K562 (cell line): ENCODE results near the gene GHRL. TPM values are rescaled to one million over a fixed set of nuclear protein-coding genes. Genes with fewer than 3 reads are reported as not detected.
A peak's percentile ranks its signal among the peaks of the same experiment; 100 is the strongest.

Source experiments
- CAMTA2 ChIP-seq: fragments of 250-450 bp; sonication (Bioruptor Pico); conservative IDR thresholded peaks from 2 replicates; pipeline ENCODE4 v1.5.1; 2022
- CHCHD3 ChIP-seq: fragments of 250-450 bp; sonication (Bioruptor Pico); IDR thresholded peaks from 2 replicates; pipeline ENCODE4 v2.1.2; 2022; ENCODE audit warnings: mild to moderate bottlenecking
- CHD4 ChIP-seq: fragments of 200-600 bp; sonication (generic); IDR thresholded peaks from 3 replicates; pipeline ENCODE4 v1.6.1; 2012; ENCODE audit warnings: low read depth, mild to moderate bottlenecking, mixed read lengths, low read length, inconsistent platforms; ENCODE audit not compliant: insufficient read depth, insufficient replicate concordance, poor library complexity, severe bottlenecking
- GABPB1 ChIP-seq: sonication (generic); formaldehyde crosslinking; IDR thresholded peaks from 2 replicates; pipeline ENCODE4 v1.8.0; 2022; ENCODE audit warnings: mild to moderate bottlenecking, missing genetic modification reagents
- HEY1 ChIP-seq: fragments of 250-450 bp; sonication (Bioruptor Pico); IDR thresholded peaks from 2 replicates; pipeline ENCODE4 v1.5.0; 2020; ENCODE audit warnings: mild to moderate bottlenecking, moderate library complexity, borderline replicate concordance
- HNRNPLL ChIP-seq: fragments of 200-400 bp; formaldehyde crosslinking; IDR thresholded peaks from 2 replicates; pipeline ENCODE4 v1.6.1; 2017; ENCODE audit warnings: low read length, low read depth, mild to moderate bottlenecking; ENCODE audit not compliant: poor library complexity, severe bottlenecking
- MECOM ChIP-seq: fragments of 250-450 bp; sonication (Bioruptor Pico); IDR thresholded peaks from 2 replicates; pipeline ENCODE4 v1.8.0; 2022; ENCODE audit warnings: inconsistent platforms
- NCOA2 ChIP-seq, 2 experiments: fragments of 450-650 bp; IDR thresholded peaks; 2 replicates each; pipeline ENCODE4 v1.6.1; 2018; ENCODE audit warnings: mild to moderate bottlenecking in 2 of 2, moderate library complexity in 1 of 2; ENCODE audit not compliant: partially characterized antibody in 2 of 2
- NFATC3 ChIP-seq: fragments of 450-650 bp; IDR thresholded peaks from 2 replicates; pipeline ENCODE4 v1.6.1; 2017; ENCODE audit warnings: mild to moderate bottlenecking
- OTX1 ChIP-seq: fragments of 450-650 bp; formaldehyde crosslinking; IDR thresholded peaks from 2 replicates; pipeline ENCODE4 v1.4.0; 2022; ENCODE audit warnings: mild to moderate bottlenecking
- TOE1 ChIP-seq, 2 experiments: fragments of 450-650 bp in 1 of 2; sonication (generic) in 1 of 2; formaldehyde crosslinking in 1 of 2; IDR thresholded peaks; 2 replicates each; pipeline versions ENCODE4 v1.7.1 to v1.8.0; 2016 to 2022; ENCODE audit warnings: borderline replicate concordance in 2 of 2, mild to moderate bottlenecking in 2 of 2, antibody characterized with exemption in 1 of 2, inconsistent platforms in 1 of 2, low read depth in 1 of 2, missing genetic modification reagents in 1 of 2, moderate library complexity in 1 of 2
- ZNF316 ChIP-seq: fragments of 450-650 bp; IDR thresholded peaks from 2 replicates; pipeline ENCODE4 v1.6.1; 2016
- polyA plus RNA-seq, 8 experiments: library from polyadenylated mRNA; depleted of rRNA in 4 of 8; stranded (reverse) in 5 of 8; unstranded in 3 of 8; fragments of >200 nt; fragmentation: Nextera tagmentation in 2 of 8; fragmentation: Illumina TruSeq in 1 of 8; extraction: Ambion mirVana in 2 of 8; extraction: Trizol in 1 of 8; gene quantifications; 2 replicates each; pipeline versions ENCODE4 v1.2.1 to v1.2.3, GENCODE V29; 2011 to 2014; ENCODE audit warnings: inconsistent platforms in 1 of 8, missing spikeins in 1 of 8
- total RNA-seq, 7 experiments: library from RNA; depleted of rRNA in 6 of 7; stranded (reverse); fragments of >200 nt in 6 of 7; fragmentation: Illumina TruSeq in 2 of 7; extraction: Trizol in 2 of 7; gene quantifications; 2 replicates each; pipeline versions ENCODE4 v1.2.1 to v1.2.3, GENCODE V29; 2011 to 2021; ENCODE audit warnings: low replicate concordance in 1 of 7
- TF ChIP-seq, protein P1 (sequence below): fragments of 250-450 bp; sonication (Bioruptor Pico); IDR thresholded peaks from 2 replicates; pipeline ENCODE4 v1.5.0; 2020; ENCODE audit warnings: mild to moderate bottlenecking, borderline replicate concordance
- TF ChIP-seq, protein P2 (sequence below), 2 experiments: fragments of 450-650 bp in 1 of 2; sonication (generic) in 1 of 2; formaldehyde crosslinking; conservative IDR thresholded peaks; 2 replicates each; pipeline versions ENCODE4 v1.4.0 to v1.8.1; 2020 to 2022; ENCODE audit warnings: mild to moderate bottlenecking in 1 of 2, missing genetic modification reagents in 1 of 2
- TF ChIP-seq, protein P3 (sequence below): sonication (generic); formaldehyde crosslinking; IDR thresholded peaks from 2 replicates; pipeline ENCODE4 v1.9.0; 2022; ENCODE audit warnings: mild to moderate bottlenecking, missing genetic modification reagents
- TF ChIP-seq, protein P4 (sequence below): sonication (generic); formaldehyde crosslinking; IDR thresholded peaks from 2 replicates; pipeline ENCODE4 v1.8.0; 2023; ENCODE audit warnings: mild to moderate bottlenecking, missing genetic modification reagents
- TF ChIP-seq, protein P5 (sequence below): sonication (generic); formaldehyde crosslinking; IDR thresholded peaks from 2 replicates; pipeline ENCODE4 v1.8.0; 2022; ENCODE audit warnings: mild to moderate bottlenecking, missing genetic modification reagents

GHRL gene
- total and polyA plus RNA-seq, 9 of the 15 experiments (the other 6 are each of a cell fraction or from before 2014, with no cell fraction given), result 0.08 to 0.29 (median 0.15) TPM; not detected in 5

DNA sequence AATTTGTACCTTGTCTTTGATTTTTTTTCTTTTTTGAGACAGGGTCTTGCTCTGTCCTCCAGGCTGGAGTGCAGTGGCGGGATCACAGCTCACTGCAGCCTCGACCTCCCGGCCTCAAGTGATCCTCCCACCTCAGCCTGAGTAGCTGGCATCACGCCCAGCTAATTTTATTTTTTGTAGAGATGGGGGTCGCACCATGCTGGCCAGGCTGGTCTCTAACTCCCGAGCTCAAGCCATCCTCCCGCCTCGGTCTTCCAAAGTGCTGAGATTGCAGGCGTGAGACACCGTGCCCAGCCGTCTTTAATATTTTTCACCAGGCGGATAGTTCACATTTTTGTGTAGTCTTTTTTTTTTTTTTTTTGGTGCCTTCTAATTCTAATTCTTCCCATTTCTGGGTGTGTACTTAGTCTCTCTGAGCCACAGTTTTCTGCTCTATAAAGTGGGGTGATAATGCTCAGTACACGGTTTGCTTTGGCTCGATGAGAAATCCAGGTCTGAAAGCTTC lies 45.0 kb downstream of the GHRL start (continued):
- TF ChIP-seq, protein P1, sequence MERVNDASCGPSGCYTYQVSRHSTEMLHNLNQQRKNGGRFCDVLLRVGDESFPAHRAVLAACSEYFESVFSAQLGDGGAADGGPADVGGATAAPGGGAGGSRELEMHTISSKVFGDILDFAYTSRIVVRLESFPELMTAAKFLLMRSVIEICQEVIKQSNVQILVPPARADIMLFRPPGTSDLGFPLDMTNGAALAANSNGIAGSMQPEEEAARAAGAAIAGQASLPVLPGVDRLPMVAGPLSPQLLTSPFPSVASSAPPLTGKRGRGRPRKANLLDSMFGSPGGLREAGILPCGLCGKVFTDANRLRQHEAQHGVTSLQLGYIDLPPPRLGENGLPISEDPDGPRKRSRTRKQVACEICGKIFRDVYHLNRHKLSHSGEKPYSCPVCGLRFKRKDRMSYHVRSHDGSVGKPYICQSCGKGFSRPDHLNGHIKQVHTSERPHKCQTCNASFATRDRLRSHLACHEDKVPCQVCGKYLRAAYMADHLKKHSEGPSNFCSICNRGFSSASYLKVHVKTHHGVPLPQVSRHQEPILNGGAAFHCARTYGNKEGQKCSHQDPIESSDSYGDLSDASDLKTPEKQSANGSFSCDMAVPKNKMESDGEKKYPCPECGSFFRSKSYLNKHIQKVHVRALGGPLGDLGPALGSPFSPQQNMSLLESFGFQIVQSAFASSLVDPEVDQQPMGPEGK, result no peak
- TF ChIP-seq GABPB1 (CRISPR knock-in tag) (no peak), CHD4 (peak; percentile 79), HNRNPLL (no peak), TOE1 (IDR thresholded peaks at IDR 0.05; ENCODE audit: borderline replicate concordance) (0 out of 2 replicates have a peak, but pooled peaks have one; percentile 59), TOE1 (CRISPR knock-in tag; IDR thresholded peaks at IDR 0.05; ENCODE audit: borderline replicate concordance, low read depth) (no peak), CHCHD3 (CRISPR knock-in tag) (no peak), MECOM (CRISPR knock-in tag) (peak; percentile 57; the same call in 1 of the 2 replicates), HEY1 (no peak), NFATC3 (no peak), NCOA2 (IDR thresholded peaks at IDR 0.05; ENCODE audit: partially characterized antibody in 2 of 2) (no peak), CAMTA2 (CRISPR knock-in tag) (no peak), ZNF316 (peak; percentile 27; the same call in 1 of the 2 replicates), OTX1 (CRISPR knock-in tag) (no peak)
- TF ChIP-seq, protein P2, sequence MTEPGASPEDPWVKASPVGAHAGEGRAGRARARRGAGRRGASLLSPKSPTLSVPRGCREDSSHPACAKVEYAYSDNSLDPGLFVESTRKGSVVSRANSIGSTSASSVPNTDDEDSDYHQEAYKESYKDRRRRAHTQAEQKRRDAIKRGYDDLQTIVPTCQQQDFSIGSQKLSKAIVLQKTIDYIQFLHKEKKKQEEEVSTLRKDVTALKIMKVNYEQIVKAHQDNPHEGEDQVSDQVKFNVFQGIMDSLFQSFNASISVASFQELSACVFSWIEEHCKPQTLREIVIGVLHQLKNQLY (CRISPR knock-in tag; conservative IDR thresholded peaks at IDR 0.05), result 0 out of 4 replicates have a peak, but pooled peaks of 1 of the 2 experiments have one; percentile 11
- TF ChIP-seq, protein P3, sequence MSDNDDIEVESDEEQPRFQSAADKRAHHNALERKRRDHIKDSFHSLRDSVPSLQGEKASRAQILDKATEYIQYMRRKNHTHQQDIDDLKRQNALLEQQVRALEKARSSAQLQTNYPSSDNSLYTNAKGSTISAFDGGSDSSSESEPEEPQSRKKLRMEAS (CRISPR knock-in tag), result no peak
- TF ChIP-seq, protein P4, sequence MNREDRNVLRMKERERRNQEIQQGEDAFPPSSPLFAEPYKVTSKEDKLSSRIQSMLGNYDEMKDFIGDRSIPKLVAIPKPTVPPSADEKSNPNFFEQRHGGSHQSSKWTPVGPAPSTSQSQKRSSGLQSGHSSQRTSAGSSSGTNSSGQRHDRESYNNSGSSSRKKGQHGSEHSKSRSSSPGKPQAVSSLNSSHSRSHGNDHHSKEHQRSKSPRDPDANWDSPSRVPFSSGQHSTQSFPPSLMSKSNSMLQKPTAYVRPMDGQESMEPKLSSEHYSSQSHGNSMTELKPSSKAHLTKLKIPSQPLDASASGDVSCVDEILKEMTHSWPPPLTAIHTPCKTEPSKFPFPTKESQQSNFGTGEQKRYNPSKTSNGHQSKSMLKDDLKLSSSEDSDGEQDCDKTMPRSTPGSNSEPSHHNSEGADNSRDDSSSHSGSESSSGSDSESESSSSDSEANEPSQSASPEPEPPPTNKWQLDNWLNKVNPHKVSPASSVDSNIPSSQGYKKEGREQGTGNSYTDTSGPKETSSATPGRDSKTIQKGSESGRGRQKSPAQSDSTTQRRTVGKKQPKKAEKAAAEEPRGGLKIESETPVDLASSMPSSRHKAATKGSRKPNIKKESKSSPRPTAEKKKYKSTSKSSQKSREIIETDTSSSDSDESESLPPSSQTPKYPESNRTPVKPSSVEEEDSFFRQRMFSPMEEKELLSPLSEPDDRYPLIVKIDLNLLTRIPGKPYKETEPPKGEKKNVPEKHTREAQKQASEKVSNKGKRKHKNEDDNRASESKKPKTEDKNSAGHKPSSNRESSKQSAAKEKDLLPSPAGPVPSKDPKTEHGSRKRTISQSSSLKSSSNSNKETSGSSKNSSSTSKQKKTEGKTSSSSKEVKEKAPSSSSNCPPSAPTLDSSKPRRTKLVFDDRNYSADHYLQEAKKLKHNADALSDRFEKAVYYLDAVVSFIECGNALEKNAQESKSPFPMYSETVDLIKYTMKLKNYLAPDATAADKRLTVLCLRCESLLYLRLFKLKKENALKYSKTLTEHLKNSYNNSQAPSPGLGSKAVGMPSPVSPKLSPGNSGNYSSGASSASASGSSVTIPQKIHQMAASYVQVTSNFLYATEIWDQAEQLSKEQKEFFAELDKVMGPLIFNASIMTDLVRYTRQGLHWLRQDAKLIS (CRISPR knock-in tag), result no peak
- TF ChIP-seq, protein P5, sequence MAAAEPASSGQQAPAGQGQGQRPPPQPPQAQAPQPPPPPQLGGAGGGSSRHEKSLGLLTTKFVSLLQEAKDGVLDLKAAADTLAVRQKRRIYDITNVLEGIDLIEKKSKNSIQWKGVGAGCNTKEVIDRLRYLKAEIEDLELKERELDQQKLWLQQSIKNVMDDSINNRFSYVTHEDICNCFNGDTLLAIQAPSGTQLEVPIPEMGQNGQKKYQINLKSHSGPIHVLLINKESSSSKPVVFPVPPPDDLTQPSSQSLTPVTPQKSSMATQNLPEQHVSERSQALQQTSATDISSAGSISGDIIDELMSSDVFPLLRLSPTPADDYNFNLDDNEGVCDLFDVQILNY (CRISPR knock-in tag), result 0 out of 2 replicates have a peak, but pooled peaks have one; percentile 2
